ENCODE data around the gene ESF1.

- TF ChIP-seq CTCF (IDR thresholded peaks at IDR 0.05) = no peak
- TF ChIP-seq POLR2A (IDR thresholded peaks at IDR 0.05) = no peak
Observed at GRCh38 chr20:13772529-13772928, 12.2 kb downstream of the ESF1 start.

Measured in adrenal gland (tissue), 5 donors.